OCI-LY3 (cell line): Measurements from ENCODE around the gene GRID1.

ENCODE experiments used
- EZH2phosphoT487 ChIP-seq: fragments of 200-600 bp; shearing (Covaris generic); IDR thresholded peaks from 2 replicates; pipeline ENCODE4 v1.6.1; 2018; ENCODE audit warnings: antibody characterized with exemption, mixed run types, low read depth
- TF ChIP-seq, protein P1 (sequence below): fragments of 200-600, 300-600 bp; sonication (generic); IDR thresholded peaks from 2 replicates; pipeline ENCODE4 v1.5.1; 2014; ENCODE audit warnings: antibody characterized with exemption, low read length, low read depth

DNA sequence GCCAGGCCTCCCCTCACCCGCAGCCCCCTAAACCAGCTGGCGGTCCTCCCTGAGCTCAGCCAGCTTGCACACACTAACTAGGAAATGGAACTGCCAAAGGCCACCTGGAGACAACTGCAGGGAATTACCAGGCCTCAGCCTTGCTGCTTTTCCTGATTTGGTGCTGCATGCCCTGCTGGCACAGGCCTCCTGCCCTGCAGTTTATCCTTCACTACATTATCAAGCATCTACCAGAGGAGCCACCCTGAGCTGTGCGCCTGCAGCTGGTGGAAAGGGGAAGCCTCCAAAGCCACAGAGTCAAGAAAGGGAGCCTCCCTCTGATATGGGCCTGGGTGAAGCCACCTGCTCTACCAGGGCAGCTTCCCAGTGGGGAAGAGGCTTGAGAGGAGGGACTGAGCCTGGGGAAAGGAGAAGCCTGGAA lies 139.8 kb downstream of the GRID1 start:
- TF ChIP-seq, protein P1, sequence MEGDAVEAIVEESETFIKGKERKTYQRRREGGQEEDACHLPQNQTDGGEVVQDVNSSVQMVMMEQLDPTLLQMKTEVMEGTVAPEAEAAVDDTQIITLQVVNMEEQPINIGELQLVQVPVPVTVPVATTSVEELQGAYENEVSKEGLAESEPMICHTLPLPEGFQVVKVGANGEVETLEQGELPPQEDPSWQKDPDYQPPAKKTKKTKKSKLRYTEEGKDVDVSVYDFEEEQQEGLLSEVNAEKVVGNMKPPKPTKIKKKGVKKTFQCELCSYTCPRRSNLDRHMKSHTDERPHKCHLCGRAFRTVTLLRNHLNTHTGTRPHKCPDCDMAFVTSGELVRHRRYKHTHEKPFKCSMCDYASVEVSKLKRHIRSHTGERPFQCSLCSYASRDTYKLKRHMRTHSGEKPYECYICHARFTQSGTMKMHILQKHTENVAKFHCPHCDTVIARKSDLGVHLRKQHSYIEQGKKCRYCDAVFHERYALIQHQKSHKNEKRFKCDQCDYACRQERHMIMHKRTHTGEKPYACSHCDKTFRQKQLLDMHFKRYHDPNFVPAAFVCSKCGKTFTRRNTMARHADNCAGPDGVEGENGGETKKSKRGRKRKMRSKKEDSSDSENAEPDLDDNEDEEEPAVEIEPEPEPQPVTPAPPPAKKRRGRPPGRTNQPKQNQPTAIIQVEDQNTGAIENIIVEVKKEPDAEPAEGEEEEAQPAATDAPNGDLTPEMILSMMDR = no peak
- no peak for TF ChIP-seq EZH2phosphoT487
